Endothelial cell (in vitro differentiated cells): ENCODE results near the gene MAPK7. TPM values are rescaled to one million over a fixed set of nuclear protein-coding genes. Genes with fewer than 3 reads are reported as not detected.

Source experiments
- DNase-seq: peaks from one replicate; pipeline ENCODE4 v3.0.0; 2021; ENCODE audit warnings: low spot score
- H3K27ac Mint-ChIP-seq: one replicate; pipeline ENCODE4 v1.8.0; 2021; ENCODE audit warnings: mixed read lengths, inconsistent platforms; ENCODE audit not compliant: unreplicated experiment
- H3K27me3 Mint-ChIP-seq: one replicate; pipeline ENCODE4 v1.8.0; 2021; ENCODE audit warnings: mild to moderate bottlenecking, moderate library complexity, mixed read lengths, inconsistent platforms; ENCODE audit not compliant: unreplicated experiment
- H3K36me3 Mint-ChIP-seq: one replicate; pipeline ENCODE4 v1.8.0; 2021; ENCODE audit warnings: mild to moderate bottlenecking, low read depth, mixed read lengths, inconsistent platforms; ENCODE audit not compliant: unreplicated experiment
- H3K4me1 Mint-ChIP-seq: one replicate; pipeline ENCODE4 v1.8.0; 2021; ENCODE audit warnings: mild to moderate bottlenecking, mixed read lengths, inconsistent platforms; ENCODE audit not compliant: unreplicated experiment
- H3K4me3 Mint-ChIP-seq: one replicate; pipeline ENCODE4 v1.8.0; 2021; ENCODE audit warnings: mild to moderate bottlenecking, mixed read lengths, inconsistent platforms; ENCODE audit not compliant: unreplicated experiment
- H3K9me3 Mint-ChIP-seq: one replicate; pipeline ENCODE4 v1.8.0; 2021; ENCODE audit warnings: mixed read lengths, inconsistent platforms; ENCODE audit not compliant: unreplicated experiment
- total RNA-seq: library from RNA; stranded (reverse); fragmentation: NEBNext Ultra II Directional; extraction: Animal tissue kit (Norgen Biotek cat#: 25700); gene quantifications from one replicate; pipeline ENCODE4 v1.2.1, GENCODE V29; 2021; ENCODE audit not compliant: unreplicated experiment
- TF ChIP-seq, protein P1 (sequence below): fragments of 200-600 bp; sonication (generic); IDR thresholded peaks from one replicate; pipeline ENCODE4 v1.5.0; 2021; ENCODE audit warnings: antibody characterized with exemption; ENCODE audit not compliant: unreplicated experiment

MAPK7 gene
- total RNA-seq, 1 donor from 2014 or later: 48.5 TPM

DNA sequence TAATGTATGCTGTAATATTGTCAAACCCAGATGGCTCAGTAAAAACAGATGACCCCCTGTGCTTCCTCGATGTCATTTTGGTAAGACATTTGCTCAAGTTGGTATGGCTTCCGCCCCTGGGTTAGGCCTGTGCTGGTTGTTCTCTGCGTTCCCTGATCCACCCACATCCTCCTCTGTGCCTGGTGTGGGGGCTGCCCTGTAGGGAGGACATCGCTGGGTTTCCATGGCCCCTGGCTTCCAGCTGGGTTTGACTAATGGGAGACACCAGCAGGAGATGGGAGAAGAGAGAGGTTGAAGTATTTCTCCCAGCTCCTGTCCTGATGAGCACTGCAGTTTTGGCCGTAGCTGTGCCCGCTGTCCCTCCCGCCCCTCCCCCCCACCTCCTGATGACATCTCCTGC lies 13.1 kb downstream of the MAPK7 start:
- peaks cover 7% of the 10 kb centered on the region for H3K27me3 Mint-ChIP-seq
- H3K4me3 Mint-ChIP-seq: no peak overlapping the region
- H3K27ac Mint-ChIP-seq: no peak overlapping the region
- no peaks in the 10 kb centered on the region for H3K9me3 Mint-ChIP-seq
- TF ChIP-seq, protein P1, sequence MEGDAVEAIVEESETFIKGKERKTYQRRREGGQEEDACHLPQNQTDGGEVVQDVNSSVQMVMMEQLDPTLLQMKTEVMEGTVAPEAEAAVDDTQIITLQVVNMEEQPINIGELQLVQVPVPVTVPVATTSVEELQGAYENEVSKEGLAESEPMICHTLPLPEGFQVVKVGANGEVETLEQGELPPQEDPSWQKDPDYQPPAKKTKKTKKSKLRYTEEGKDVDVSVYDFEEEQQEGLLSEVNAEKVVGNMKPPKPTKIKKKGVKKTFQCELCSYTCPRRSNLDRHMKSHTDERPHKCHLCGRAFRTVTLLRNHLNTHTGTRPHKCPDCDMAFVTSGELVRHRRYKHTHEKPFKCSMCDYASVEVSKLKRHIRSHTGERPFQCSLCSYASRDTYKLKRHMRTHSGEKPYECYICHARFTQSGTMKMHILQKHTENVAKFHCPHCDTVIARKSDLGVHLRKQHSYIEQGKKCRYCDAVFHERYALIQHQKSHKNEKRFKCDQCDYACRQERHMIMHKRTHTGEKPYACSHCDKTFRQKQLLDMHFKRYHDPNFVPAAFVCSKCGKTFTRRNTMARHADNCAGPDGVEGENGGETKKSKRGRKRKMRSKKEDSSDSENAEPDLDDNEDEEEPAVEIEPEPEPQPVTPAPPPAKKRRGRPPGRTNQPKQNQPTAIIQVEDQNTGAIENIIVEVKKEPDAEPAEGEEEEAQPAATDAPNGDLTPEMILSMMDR: no peak
- no peaks in the 10 kb centered on the region for H3K36me3 Mint-ChIP-seq
- H3K4me1 Mint-ChIP-seq: no peaks in the 10 kb centered on the region
- no peak for DNase-seq

- TF ChIP-seq, protein P1: no peak
- Mint-ChIP-seq H3K4me1 (no peaks in the 10 kb centered on the region), H3K4me3 (no peak overlapping the region), H3K36me3 (no peaks in the 10 kb centered on the region), H3K9me3 (no peaks in the 10 kb centered on the region), H3K27ac (no peak overlapping the region), H3K27me3 (peaks cover 7% of the 10 kb centered on the region)
- no peak for DNase-seq
Measured at GRCh38 chr17:19392303-19392702, 14.0 kb downstream of the MAPK7 start.

- no peaks in the 10 kb centered on the region for H3K9me3 Mint-ChIP-seq
- TF ChIP-seq, protein P1: no peak
- H3K27me3 Mint-ChIP-seq: peaks cover 3% of the 10 kb centered on the region
- H3K4me3 Mint-ChIP-seq: no peak overlapping the region
- no peaks in the 10 kb centered on the region for H3K36me3 Mint-ChIP-seq
- DNase-seq: no peak
- H3K4me1 Mint-ChIP-seq: peaks cover 3% of the 10 kb centered on the region
- H3K27ac Mint-ChIP-seq: no peak overlapping the region
Measured at GRCh38 chr17:19397556-19398041, 19.3 kb downstream of the MAPK7 start.

DNA sequence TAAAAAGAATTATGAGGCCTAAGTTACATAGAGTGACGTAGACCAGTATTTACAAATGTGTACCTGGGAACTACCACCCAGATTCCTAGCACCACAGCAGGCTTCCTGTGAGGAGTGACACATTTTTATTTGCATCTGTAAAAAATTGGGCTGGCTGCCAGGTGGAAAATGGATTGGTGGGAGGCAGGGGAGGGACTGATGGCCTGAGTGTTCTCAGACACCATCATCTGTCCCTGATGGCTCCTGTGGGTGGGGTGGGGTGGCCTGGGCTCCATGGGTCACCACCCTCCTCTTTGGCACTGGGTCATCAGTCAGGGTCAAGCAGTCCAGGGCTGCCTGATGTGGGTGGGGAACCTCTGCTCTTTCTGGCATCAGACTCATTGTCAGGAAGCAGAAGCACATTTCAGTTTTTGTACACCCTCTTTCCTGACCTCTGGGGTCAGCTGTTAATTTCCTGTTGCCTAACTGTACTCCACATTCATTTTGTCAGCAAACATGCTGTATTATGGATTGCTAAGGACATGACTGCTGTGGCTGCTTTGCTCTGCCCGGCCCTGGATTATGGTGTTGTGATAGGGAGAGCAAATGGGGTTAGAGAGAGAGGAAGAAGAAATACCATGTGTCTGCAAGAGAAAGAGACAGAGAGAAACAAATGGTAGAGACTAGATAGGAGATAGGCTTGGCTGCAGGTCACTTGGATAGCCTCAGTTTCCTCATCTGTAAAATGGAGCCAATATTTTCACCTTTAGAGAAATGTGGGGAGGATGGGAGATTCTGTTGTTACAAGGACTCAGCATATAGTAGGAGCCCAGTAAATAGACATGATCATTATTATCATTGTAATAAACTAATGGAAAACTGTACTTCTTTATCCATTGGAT lies 20.2 kb downstream of the MAPK7 start:
- Mint-ChIP-seq H3K27me3 (peaks cover 3% of the 10 kb centered on the region), H3K4me1 (peaks cover 3% of the 10 kb centered on the region), H3K27ac (no peak overlapping the region), H3K9me3 (no peaks in the 10 kb centered on the region), H3K36me3 (no peaks in the 10 kb centered on the region), H3K4me3 (no peak overlapping the region)
- DNase-seq: no peak
- TF ChIP-seq, protein P1: no peak
